Cortex of kidney (tissue), 1 donor: ENCODE data around the gene PCDHA5.
"Not testable (repeated sequence)": the region's sequence is repeated elsewhere in the genome, so short reads cannot be mapped to it uniquely, and the experiment has no call there.

Source experiments
- DNase-seq: peaks from one replicate; lab custom pipeline; 2025; lab: John Stamatoyannopoulos, UW

PCDHA5 gene

DNA sequence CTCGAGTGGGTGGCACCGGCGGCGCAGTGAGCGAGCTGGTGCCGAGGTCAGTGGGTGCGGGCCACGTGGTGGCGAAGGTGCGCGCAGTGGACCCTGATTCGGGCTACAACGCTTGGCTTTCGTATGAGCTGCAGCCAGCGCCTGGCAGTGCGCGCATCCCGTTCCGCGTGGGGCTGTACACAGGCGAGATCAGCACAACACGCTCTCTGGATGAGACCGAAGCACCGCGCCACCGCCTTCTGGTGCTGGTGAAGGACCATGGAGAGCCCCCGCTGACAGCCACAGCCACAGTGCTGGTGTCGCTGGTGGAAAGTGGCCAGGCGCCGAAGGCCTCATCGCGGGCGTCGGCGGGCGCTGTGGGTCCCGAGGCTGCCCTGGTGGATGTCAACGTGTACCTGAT lies 2.1 kb downstream of the PCDHA5 start:
- DNase-seq: no peak

DNA sequence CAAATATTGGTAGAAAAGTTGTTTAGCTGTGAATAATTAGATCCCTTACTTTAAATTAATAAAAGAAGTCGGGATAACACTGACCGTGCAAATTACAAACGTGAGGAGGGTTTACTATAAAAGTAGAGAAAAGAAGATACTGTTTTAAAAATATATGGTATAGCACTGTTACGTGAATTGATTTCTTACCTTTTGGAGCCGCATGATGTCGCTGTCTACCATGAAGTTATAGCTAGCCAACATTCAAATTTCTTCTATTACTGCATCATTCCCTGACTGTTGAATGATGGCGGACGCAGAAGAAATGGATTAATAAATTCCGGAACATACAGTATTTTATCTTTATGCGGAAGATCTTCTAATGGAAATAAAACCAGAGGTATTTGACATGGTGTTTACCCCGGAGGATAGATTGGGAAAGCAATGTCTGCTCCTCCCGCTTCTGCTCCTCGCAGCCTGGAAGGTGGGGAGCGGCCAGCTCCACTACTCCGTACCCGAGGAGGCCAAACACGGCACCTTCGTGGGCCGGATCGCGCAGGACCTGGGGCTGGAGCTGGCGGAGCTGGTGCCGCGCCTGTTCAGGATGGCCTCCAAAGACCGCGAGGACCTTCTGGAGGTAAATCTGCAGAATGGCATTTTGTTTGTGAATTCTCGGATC lies 6.4 kb downstream of the PCDHA5 start, which contains the start of gene PCDHA6:
Gene PCDHA6 (plus strand): TSS at position 257 of the 658 bp plus-strand sequence. CDS start 132 bp downstream, at position 389.
- DNase-seq: no peak

DNA sequence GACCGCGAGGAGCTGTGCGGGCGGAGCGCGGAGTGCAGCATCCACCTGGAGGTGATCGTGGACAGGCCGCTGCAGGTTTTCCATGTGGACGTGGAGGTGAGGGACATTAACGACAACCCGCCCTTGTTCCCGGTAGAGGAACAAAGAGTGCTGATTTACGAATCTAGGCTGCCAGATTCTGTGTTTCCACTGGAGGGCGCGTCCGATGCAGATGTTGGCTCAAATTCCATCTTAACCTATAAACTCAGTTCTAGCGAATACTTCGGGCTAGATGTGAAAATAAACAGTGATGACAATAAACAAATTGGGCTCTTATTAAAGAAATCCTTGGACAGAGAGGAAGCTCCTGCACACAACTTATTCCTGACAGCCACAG lies 6.9 kb downstream of the PCDHA5 start:
- DNase-seq: no peak

DNA sequence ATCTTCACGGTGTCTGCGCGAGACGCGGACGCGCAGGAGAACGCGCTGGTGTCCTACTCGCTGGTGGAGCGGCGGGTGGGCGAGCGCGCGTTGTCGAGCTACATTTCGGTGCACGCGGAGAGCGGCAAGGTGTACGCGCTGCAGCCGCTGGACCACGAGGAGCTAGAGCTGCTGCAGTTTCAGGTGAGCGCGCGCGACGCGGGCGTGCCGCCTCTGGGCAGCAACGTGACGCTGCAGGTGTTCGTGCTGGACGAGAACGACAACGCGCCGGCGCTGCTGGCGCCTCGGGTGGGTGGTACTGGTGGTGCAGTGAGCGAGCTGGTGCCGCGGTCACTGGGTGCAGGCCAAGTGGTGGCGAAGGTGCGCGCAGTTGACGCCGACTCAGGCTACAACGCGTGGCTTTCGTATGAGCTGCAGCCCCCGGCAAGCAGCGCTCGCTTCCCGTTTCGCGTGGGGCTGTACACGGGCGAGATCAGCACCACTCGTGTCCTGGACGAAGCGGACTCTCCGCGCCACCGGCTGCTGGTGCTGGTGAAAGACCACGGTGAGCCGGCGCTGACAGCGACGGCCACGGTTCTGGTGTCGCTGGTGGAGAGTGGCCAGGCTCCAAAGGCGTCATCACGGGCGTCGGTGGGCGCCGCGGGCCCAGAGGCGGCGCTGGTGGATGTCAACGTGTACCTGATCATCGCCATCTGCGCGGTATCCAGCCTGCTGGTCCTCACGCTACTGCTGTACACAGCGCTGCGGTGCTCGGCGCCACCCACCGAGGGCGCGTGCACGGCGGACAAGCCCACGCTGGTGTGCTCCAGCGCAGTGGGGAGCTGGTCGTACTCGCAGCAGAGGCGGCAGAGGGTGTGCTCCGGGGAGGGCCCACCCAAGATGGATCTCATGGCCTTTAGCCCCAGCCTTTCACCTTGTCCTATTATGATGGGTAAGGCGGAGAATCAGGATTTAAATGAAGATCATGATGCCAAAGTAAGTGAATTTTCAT lies 8.4 kb downstream of the PCDHA5 start:
- DNase-seq: not testable (repeated sequence)

DNA sequence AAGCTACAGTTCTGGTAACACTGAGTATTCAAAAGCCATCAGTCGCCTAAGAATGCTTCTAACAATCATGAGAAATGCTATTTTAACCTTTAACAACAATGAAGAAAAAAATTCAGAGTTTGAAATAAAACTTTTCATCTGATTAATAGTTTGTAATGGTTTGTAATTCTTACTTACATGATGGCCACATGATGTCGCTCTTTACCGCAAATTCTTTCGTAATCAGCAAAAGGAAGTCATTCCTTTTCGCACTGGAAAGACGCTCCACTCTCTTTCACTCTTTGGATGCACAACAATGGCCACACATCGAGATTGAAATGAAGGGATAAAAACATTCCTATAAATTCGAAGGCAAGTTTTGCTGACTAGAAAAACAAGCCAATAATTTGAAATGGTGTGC lies 12.6 kb downstream of the PCDHA5 start, which contains the start of gene PCDHA7:
Gene PCDHA7 (plus strand): TSS at position 277 of the 400 bp plus-strand sequence. CDS start 115 bp downstream, at position 392.
- no peak for DNase-seq

DNA sequence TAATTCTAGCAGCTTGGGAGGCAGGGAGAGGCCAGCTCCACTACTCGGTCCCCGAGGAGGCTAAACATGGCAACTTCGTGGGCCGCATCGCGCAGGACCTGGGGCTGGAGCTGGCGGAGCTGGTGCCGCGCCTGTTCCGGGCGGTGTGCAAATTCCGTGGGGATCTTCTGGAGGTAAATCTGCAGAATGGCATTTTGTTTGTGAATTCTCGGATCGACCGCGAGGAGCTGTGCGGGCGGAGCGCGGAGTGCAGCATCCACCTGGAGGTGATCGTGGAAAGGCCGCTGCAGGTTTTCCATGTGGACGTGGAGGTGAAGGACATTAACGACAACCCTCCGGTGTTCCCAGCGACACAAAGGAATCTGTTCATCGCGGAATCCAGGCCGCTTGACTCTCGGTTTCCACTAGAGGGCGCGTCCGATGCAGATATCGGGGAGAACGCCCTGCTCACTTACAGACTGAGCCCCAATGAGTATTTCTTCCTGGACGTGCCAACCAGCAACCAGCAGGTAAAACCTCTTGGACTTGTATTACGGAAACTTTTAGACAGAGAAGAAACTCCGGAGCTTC lies 13.1 kb downstream of the PCDHA5 start:
- DNase-seq: not testable (repeated sequence)

DNA sequence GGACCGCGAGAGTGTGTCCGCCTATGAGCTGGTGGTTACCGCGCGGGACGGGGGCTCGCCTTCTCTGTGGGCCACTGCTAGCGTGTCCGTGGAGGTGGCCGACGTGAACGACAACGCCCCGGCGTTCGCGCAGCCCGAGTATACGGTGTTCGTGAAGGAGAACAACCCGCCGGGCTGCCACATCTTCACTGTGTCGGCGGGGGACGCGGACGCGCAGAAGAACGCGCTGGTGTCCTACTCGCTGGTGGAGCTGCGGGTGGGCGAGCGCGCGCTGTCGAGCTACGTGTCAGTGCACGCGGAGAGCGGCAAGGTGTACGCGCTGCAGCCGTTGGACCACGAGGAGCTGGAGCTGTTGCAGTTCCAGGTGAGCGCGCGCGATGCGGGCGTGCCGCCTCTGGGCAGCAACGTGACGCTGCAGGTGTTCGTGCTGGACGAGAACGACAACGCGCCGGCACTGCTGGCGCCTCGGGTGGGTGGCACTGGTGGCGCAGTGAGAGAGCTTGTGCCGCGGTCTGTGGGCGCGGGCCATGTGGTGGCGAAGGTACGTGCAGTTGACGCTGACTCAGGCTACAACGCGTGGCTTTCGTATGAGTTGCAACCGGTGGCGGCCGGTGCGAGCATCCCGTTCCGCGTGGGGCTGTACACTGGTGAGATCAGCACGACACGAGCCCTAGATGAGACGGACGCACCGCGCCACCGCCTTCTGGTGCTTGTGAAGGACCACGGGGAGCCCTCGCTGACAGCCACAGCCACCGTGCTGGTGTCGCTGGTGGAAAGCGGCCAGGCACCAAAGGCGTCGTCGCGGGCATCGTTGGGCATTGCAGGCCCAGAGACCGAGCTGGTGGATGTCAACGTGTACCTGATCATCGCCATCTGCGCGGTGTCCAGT lies 14.5 kb downstream of the PCDHA5 start:
- no peak for DNase-seq

DNA sequence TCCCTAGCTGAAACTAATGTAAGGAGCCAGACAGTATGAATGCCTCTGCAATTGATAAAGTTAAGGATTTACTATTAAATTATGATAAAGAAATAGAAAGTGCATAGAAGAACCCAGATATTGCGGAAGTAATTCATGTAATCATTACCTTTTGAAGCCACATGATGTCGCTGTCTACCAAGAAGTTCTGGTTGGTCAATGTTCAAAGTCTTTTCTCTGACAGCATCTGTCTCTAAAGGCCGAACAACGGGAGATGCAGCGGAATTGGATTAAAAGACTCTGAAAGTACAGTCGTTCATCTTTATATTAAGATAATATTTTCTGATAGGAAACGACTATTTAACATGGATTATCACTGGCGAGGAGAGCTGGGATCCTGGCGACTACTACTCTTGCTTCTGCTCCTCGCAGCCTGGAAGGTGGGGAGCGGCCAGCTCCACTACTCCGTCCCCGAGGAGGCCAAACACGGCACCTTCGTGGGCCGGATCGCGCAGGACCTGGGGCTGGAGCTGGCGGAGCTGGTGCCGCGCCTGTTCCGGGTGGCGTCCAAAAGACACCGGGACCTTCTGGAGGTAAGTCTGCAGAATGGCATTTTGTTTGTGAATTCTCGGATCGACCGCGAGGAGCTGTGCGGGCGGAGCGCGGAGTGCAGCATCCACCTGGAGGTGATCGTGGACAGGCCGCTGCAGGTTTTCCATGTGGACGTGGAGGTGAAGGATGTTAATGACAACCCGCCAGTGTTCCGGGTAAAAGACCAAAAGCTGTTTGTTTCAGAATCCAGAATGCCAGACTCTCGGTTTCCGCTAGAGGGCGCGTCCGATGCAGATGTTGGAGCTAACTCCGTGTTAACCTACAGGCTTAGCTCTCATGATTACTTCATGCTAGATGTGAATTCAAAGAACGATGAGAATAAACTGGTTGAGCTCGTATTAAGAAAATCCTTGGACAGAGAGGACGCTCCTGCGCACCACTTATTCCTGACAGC lies 19.9 kb downstream of the PCDHA5 start, which contains the start of gene PCDHA8:
Gene PCDHA8 (plus strand): TSS at position 210 of the 985 bp plus-strand sequence. CDS start 135 bp downstream, at position 345.
- no peak for DNase-seq

DNA sequence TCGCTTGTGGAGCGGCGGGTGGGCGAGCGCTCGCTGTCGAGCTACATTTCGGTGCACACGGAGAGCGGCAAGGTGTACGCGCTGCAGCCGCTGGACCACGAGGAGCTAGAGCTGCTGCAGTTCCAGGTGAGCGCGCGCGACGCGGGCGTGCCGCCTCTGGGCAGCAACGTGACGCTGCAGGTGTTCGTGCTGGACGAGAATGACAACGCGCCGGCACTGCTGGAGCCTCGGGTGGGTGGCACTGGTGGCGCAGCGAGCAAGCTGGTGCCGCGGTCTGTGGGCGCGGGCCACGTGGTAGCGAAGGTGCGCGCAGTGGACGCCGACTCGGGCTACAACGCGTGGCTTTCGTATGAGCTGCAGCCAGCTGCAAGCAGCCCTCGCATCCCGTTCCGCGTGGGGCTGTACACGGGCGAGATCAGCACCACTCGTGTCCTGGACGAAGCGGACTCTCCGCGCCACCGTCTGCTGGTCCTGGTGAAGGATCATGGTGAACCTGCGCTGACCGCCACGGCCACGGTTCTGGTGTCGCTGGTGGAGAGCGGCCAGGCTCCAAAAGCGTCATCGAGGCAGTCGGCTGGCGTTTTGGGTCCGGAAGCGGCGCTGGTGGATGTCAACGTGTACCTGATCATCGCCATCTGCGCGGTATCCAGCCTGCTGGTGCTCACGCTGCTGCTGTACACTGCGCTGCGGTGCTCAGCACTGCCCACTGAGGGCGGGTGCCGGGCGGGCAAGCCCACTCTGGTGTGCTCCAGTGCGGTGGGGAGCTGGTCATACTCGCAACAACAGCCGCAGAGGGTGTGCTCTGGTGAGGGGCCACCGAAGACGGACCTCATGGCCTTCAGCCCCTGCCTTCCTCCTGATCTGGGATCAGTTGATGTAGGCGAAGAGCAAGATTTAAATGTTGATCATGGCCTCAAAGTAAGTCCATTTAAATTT lies 21.7 kb downstream of the PCDHA5 start:
- no peak for DNase-seq

DNA sequence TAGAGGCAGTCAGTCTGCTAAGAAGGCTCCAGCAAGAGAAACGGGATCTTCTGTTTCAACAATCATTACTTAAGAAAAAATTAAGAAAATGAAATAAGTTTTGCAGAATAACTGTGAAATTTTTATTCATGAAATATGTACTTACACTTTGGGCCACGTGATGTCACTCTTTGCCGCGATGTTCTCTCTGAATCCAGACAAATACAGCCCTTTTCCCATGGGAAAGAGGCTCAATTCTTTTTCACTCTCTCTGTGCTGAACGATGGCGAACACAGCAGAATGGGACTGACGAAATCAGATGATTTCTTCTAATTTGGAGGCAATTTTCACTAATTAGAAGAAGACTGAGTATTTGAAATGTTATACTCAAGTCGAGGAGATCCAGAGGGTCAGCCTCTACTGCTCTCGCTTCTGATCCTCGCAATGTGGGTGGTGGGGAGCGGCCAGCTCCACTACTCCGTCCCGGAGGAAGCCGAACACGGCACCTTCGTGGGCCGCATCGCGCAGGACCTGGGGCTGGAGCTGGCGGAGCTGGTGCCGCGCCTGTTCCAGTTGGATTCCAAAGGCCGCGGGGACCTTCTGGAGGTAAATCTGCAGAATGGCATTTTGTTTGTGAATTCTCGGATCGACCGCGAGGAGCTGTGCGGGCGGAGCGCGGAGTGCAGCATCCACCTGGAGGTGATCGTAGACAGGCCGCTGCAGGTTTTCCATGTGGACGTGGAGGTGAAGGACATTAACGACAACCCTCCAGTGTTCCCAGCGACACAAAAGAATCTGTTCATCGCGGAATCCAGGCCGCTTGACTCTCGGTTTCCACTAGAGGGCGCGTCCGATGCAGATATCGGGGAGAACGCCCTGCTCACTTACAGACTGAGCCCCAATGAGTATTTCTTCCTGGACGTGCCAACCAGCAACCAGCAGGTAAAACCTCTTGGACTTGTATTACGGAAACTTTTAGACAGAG lies 27.0 kb downstream of the PCDHA5 start, which contains the start of gene PCDHA9:
Gene PCDHA9 (plus strand): TSS at position 244 of the 964 bp plus-strand sequence. CDS start 114 bp downstream, at position 358.
- not testable (repeated sequence) for DNase-seq

DNA sequence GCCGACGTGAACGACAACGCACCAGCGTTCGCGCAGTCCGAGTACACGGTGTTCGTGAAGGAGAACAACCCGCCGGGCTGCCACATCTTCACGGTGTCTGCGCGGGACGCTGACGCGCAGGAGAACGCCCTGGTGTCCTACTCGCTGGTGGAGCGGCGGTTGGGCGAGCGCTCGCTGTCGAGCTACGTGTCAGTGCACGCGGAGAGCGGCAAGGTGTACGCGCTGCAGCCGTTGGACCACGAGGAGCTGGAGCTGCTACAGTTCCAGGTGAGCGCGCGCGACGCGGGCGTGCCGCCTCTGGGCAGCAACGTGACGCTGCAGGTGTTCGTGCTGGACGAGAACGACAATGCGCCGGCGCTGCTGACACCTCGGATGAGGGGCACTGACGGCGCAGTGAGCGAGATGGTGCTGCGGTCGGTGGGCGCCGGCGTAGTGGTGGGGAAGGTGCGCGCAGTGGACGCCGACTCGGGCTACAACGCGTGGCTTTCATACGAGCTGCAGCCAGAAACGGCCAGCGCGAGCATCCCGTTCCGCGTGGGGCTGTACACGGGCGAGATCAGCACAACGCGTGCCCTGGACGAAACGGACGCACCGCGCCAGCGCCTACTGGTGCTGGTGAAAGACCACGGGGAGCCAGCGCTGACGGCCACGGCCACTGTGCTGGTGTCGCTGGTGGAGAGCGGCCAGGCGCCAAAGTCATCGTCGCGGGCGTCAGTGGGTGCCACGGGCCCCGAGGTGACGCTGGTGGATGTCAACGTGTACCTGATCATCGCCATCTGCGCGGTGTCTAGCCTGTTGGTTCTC lies 28.6 kb downstream of the PCDHA5 start:
- DNase-seq: not testable (repeated sequence)

DNA sequence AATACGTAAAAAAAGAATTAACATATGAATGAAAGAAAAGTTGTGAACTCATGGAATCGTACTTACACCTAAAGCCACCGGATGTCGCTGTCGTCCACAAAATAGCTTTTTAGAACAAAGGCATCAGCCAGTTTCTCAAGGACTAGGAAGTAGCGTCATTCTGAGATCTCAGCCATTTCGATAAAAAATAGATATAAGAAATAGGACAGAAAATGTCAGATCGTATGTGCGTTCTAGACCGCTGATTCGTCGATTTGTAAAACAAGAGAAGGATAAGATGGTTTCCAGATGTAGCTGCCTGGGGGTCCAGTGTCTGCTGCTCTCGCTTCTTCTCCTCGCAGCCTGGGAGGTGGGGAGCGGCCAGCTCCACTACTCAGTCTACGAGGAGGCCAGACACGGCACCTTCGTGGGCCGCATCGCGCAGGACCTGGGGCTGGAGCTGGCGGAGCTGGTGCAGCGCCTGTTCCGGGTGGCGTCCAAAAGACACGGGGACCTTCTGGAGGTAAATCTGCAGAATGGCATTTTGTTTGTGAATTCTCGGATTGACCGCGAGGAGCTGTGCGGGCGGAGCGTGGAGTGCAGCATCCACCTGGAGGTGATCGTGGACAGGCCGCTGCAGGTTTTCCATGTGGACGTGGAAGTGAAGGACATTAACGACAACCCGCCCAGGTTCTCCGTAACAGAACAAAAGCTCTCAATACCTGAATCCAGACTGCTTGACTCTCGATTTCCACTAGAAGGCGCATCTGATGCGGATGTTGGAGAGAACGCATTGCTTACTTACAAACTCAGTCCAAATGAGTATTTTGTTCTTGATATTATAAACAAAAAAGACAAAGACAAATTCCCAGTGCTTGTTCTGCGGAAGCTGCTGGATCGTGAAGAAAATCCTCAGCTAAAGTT lies 34.6 kb downstream of the PCDHA5 start, which contains the start of gene PCDHA10:
Gene PCDHA10 (plus strand): TSS at position 126 of the 903 bp plus-strand sequence. CDS start 152 bp downstream, at position 278.
- no peak for DNase-seq

DNA sequence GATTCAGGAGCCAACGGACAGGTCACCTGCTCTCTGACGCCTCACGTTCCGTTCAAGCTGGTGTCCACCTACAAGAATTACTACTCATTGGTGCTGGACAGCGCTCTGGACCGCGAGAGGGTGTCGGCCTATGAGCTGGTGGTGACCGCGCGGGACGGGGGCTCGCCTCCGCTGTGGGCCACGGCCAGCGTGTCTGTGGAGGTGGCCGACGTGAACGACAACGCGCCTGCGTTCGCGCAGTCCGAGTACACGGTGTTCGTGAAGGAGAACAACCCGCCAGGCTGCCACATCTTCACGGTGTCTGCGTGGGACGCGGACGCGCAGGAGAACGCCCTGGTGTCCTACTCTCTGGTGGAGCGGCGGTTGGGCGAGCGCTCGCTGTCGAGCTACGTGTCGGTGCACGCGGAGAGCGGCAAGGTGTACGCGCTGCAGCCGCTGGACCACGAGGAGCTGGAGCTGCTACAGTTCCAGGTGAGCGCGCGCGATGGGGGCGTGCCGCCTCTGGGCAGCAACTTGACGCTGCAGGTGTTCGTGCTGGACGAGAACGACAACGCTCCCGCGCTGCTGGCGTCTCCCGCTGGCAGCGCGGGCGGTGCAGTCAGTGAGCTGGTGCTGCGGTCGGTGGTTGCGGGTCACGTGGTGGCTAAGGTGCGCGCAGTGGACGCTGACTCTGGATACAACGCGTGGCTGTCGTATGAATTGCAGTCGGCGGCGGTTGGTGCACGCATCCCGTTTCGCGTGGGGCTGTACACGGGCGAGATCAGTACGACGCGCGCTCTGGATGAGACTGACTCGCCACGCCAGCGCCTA lies 36.0 kb downstream of the PCDHA5 start:
- no peak for DNase-seq

DNA sequence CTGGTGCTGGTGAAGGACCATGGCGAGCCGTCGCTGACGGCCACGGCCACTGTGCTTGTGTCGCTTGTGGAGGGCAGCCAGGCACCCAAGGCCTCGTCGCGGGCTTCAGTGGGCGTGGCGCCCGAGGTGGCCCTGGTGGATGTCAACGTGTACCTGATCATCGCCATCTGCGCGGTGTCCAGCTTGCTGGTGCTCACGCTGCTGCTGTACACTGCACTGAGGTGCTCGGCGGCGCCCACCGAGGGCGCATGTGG lies 36.5 kb downstream of the PCDHA5 start:
- DNase-seq: no peak
